ENCODE results near the gene FGD3.

FGD3 gene

GRCh38 chr9:93051680-93052089 is 104.4 kb downstream of the FGD3 start:
- Histone ChIP-seq H3K27ac (ENCODE audit: low read length) (no peak overlapping the region), H3K9me3 (replicated peaks; ENCODE audit: insufficient read depth, low read length) (no peaks in the 10 kb centered on the region), H2AFZ (ENCODE audit: low read length) (no peak overlapping the region), H3K36me3 (replicated peaks; ENCODE audit: insufficient read depth, low read length) (no peaks in the 10 kb centered on the region), H3K9ac (ENCODE audit: low read length) (no peak overlapping the region), H3K4me3 (ENCODE audit: low read length) (no peak overlapping the region), H3K79me2 (ENCODE audit: low read length) (no peaks in the 10 kb centered on the region), H3K27me3 (replicated peaks; ENCODE audit: insufficient read depth, low read length) (no peaks in the 10 kb centered on the region), H3F3A (ENCODE audit: insufficient read depth, low read length) (no peaks in the 10 kb centered on the region), H3K9me2 (replicated peaks; ENCODE audit: insufficient read depth, low read length) (no peaks in the 10 kb centered on the region), H4K20me1 (ENCODE audit: insufficient read depth, low read length) (no peaks in the 10 kb centered on the region), H3K4me2 (ENCODE audit: low read depth, low read length) (no peak overlapping the region), H3K4me1 (ENCODE audit: low read length) (no peaks in the 10 kb centered on the region)
- no peak for TF ChIP-seq EZH2 (optimal IDR thresholded peaks at IDR 0.05; ENCODE audit: low read depth, low read length)
- TF ChIP-seq, protein P1, sequence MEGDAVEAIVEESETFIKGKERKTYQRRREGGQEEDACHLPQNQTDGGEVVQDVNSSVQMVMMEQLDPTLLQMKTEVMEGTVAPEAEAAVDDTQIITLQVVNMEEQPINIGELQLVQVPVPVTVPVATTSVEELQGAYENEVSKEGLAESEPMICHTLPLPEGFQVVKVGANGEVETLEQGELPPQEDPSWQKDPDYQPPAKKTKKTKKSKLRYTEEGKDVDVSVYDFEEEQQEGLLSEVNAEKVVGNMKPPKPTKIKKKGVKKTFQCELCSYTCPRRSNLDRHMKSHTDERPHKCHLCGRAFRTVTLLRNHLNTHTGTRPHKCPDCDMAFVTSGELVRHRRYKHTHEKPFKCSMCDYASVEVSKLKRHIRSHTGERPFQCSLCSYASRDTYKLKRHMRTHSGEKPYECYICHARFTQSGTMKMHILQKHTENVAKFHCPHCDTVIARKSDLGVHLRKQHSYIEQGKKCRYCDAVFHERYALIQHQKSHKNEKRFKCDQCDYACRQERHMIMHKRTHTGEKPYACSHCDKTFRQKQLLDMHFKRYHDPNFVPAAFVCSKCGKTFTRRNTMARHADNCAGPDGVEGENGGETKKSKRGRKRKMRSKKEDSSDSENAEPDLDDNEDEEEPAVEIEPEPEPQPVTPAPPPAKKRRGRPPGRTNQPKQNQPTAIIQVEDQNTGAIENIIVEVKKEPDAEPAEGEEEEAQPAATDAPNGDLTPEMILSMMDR (IDR thresholded peaks at IDR 0.05; ENCODE audit: low read length) = no peak
- TF ChIP-seq EZH2phosphoT487 (IDR thresholded peaks at IDR 0.05; ENCODE audit: low read length) = no peak
- no peak for DNase-seq

- no peak overlapping the region for H3K4me2 ChIP-seq (ENCODE audit: low read depth, low read length)
- no peaks in the 10 kb centered on the region for H3K79me2 ChIP-seq (ENCODE audit: low read length)
- no peaks in the 10 kb centered on the region for H3K4me1 ChIP-seq (ENCODE audit: low read length)
- H3K27ac ChIP-seq (ENCODE audit: low read length) = no peak overlapping the region
- no peaks in the 10 kb centered on the region for H3K9me3 ChIP-seq (replicated peaks; ENCODE audit: insufficient read depth, low read length)
- H3K4me3 ChIP-seq (ENCODE audit: low read length) = no peak overlapping the region
- H3K27me3 ChIP-seq (replicated peaks; ENCODE audit: insufficient read depth, low read length) = no peaks in the 10 kb centered on the region
- no peak for TF ChIP-seq EZH2 (optimal IDR thresholded peaks at IDR 0.05; ENCODE audit: low read depth, low read length)
- no peak for TF ChIP-seq EZH2phosphoT487 (IDR thresholded peaks at IDR 0.05; ENCODE audit: low read length)
- TF ChIP-seq, protein P1 (IDR thresholded peaks at IDR 0.05; ENCODE audit: low read length) = no peak
- H3K9me2 ChIP-seq (replicated peaks; ENCODE audit: insufficient read depth, low read length) = no peaks in the 10 kb centered on the region
- H4K20me1 ChIP-seq (ENCODE audit: insufficient read depth, low read length) = no peaks in the 10 kb centered on the region
- peaks cover 6% of the 10 kb centered on the region; the same call in 1 of the 2 replicates for H3F3A ChIP-seq (ENCODE audit: insufficient read depth, low read length)
- H3K9ac ChIP-seq (ENCODE audit: low read length) = no peak overlapping the region
- no peak for DNase-seq
- H3K36me3 ChIP-seq (replicated peaks; ENCODE audit: insufficient read depth, low read length) = no peaks in the 10 kb centered on the region
- no peak overlapping the region for H2AFZ ChIP-seq (ENCODE audit: low read length)
These were observed 105.6 kb downstream of the FGD3 start for GRCh38 chr9:93052791-93053540.

DNA sequence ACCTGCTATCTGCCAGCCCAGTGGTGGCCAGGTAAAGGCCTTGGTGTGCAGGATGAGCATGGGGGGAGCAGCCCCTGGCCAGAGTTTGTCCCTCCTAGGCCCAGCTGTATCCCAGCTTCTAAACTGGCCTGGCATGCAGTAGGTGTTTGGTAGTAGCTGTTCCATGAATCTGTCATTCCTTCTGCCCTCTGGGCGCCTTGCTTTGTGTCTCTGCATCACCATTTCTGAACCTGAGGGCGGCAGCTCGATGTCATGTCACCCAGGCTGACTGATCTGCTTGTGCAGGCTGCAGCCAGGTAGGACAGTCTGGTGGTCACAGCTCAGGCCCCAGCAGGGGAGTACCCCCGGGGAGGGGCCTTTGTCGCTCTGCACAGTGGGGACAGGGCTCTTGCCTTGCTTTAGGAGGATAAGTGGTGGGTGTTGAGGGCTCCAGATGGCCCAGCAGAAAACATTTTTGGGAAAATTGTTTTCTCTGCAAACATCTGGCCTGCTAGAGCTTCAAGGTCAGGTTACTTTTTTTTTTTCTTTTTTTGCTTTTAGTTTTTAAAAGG is 106.5 kb downstream of the FGD3 start:
- Histone ChIP-seq H3K4me3 (ENCODE audit: low read length) (no peak overlapping the region), H3K4me2 (ENCODE audit: low read depth, low read length) (no peak overlapping the region), H3K9ac (ENCODE audit: low read length) (no peak overlapping the region), H3K9me2 (replicated peaks; ENCODE audit: insufficient read depth, low read length) (no peaks in the 10 kb centered on the region), H2AFZ (ENCODE audit: low read length) (no peak overlapping the region), H4K20me1 (ENCODE audit: insufficient read depth, low read length) (no peaks in the 10 kb centered on the region), H3K79me2 (ENCODE audit: low read length) (no peaks in the 10 kb centered on the region), H3F3A (ENCODE audit: insufficient read depth, low read length) (peaks cover 11% of the 10 kb centered on the region; the same call in 1 of the 2 replicates), H3K27ac (ENCODE audit: low read length) (no peak overlapping the region), H3K4me1 (ENCODE audit: low read length) (no peaks in the 10 kb centered on the region), H3K36me3 (replicated peaks; ENCODE audit: insufficient read depth, low read length) (no peaks in the 10 kb centered on the region), H3K27me3 (replicated peaks; ENCODE audit: insufficient read depth, low read length) (no peaks in the 10 kb centered on the region), H3K9me3 (replicated peaks; ENCODE audit: insufficient read depth, low read length) (no peaks in the 10 kb centered on the region)
- no peak for TF ChIP-seq EZH2phosphoT487 (IDR thresholded peaks at IDR 0.05; ENCODE audit: low read length)
- TF ChIP-seq, protein P1 (IDR thresholded peaks at IDR 0.05; ENCODE audit: low read length) = no peak
- no peak for TF ChIP-seq EZH2 (optimal IDR thresholded peaks at IDR 0.05; ENCODE audit: low read depth, low read length)
- DNase-seq = no peak
